ENCODE results near the gene GDF7.

GRCh38 chr2:20626698-20627513 lies 40.0 kb upstream of the GDF7 start:
- no peak for TF ChIP-seq CTCF (IDR thresholded peaks at IDR 0.05)
- TF ChIP-seq POLR2A (IDR thresholded peaks at IDR 0.05), result no peak
